Testis (tissue), 2 donors: ENCODE results near the gene SLC37A2.

Source experiments
- POLR2A ChIP-seq: fragments of 450-650 bp; IDR thresholded peaks from one replicate; pipeline ENCODE4 v1.6.1; 2017; ENCODE audit warnings: antibody characterized with exemption, mild to moderate bottlenecking, moderate library complexity
- TF ChIP-seq, protein P1 (sequence below), 3 experiments: fragments of 450-650 bp in 2 of 3; fragments of 200-600 bp in 1 of 3; sonication (generic) in 1 of 3; IDR thresholded peaks; one replicate each; pipeline ENCODE4 v1.5.1; 2016 to 2019; ENCODE audit warnings: antibody characterized with exemption in 3 of 3, mild to moderate bottlenecking in 2 of 3, moderate library complexity in 1 of 3

DNA sequence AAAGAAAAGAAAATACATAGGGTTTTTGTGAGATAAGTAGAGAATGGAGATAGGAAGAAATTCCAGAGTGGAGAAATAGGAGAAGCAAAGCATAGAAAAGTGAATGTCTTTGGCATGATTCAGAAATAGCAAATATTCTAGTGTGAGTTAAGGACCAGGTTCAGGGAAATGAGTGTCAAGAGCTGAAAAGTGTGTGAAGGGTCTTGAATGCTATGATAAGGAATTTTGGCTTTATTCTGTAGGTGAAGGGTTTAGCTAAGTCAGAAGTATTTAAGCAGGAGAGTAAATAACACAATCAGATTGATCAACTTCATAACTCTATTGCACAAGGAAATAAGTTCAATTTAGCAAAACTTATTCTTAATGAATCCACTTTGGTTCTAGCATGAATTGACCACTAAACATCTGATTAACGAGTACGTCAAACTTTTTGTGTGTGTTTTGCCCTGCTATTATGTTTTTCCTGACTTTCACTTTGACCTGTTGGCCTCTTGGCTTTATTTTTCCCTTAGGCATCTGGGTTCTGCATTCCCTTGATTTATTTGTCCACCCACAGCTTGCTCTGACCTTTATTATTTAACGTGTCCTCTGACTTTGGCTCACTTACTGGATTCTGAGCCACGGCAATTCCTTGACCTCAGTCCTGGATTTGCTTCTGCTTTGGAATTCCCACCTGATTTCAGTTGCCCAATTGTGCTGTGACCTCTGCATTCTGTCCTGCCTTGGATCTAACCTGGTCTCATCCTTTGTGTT lies 60.3 kb downstream of the SLC37A2 start:
- TF ChIP-seq, protein P1, sequence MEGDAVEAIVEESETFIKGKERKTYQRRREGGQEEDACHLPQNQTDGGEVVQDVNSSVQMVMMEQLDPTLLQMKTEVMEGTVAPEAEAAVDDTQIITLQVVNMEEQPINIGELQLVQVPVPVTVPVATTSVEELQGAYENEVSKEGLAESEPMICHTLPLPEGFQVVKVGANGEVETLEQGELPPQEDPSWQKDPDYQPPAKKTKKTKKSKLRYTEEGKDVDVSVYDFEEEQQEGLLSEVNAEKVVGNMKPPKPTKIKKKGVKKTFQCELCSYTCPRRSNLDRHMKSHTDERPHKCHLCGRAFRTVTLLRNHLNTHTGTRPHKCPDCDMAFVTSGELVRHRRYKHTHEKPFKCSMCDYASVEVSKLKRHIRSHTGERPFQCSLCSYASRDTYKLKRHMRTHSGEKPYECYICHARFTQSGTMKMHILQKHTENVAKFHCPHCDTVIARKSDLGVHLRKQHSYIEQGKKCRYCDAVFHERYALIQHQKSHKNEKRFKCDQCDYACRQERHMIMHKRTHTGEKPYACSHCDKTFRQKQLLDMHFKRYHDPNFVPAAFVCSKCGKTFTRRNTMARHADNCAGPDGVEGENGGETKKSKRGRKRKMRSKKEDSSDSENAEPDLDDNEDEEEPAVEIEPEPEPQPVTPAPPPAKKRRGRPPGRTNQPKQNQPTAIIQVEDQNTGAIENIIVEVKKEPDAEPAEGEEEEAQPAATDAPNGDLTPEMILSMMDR (IDR thresholded peaks at IDR 0.05): no peak
- no peak for TF ChIP-seq POLR2A
